Measurements from ENCODE around the gene ERLIN1. TPM values are rescaled to one million over a fixed set of nuclear protein-coding genes. Genes with fewer than 3 reads are reported as not detected.
A peak's percentile ranks its signal among the peaks of the same experiment; 100 is the strongest.

ERLIN1 gene
- 17.2 and 25.0 TPM in 2 replicates for total RNA-seq

- TF ChIP-seq CTCF (conservative IDR thresholded peaks at IDR 0.05; ENCODE audit: low read depth, low read length), result no peak
- DNase-seq (ENCODE audit: low read depth), result peak; percentile 39
- H3K4me3 ChIP-seq (ENCODE audit: low read depth, low read length), result peak within 1 kb of the TSS; percentile 95
These were observed at the start of gene ERLIN1 for GRCh38 chr10:100185364-100186252. ERLIN1 (minus strand) TSS chr10:100186029; CDS start chr10:100185626, 403 bp downstream.

DNA sequence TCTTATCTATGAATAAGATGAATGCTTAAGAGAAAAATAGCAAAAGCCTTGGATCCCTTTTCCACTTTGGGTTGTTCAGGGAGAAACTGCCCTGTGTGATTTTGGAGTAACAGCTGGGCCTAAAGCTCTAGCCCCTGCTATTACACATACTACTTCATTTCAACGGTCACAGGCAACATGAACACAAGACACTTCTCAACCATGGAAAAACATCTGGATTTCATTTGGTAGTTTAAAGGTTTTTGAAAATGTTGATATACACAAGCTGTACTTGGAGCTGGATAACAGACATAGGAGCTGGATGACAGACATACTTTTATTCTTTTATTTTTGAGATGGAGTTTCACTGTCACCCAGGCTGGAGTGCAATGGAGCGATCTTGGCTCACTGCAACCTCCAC is 46.3 kb upstream of the ERLIN1 start:
- H3K4me3 ChIP-seq (ENCODE audit: low read depth, low read length), result no peak overlapping the region
- no peak for TF ChIP-seq CTCF (conservative IDR thresholded peaks at IDR 0.05; ENCODE audit: low read depth, low read length)
- no peak for DNase-seq (ENCODE audit: low read depth)

GRCh38 chr10:100229819-100230422 is 44.1 kb upstream of the ERLIN1 start:
- TF ChIP-seq CTCF (conservative IDR thresholded peaks at IDR 0.05; ENCODE audit: low read depth, low read length), result no peak
- peak overlapping the region; percentile 80 for H3K4me3 ChIP-seq (ENCODE audit: low read depth, low read length)
- no peak for DNase-seq (ENCODE audit: low read depth)

DNA sequence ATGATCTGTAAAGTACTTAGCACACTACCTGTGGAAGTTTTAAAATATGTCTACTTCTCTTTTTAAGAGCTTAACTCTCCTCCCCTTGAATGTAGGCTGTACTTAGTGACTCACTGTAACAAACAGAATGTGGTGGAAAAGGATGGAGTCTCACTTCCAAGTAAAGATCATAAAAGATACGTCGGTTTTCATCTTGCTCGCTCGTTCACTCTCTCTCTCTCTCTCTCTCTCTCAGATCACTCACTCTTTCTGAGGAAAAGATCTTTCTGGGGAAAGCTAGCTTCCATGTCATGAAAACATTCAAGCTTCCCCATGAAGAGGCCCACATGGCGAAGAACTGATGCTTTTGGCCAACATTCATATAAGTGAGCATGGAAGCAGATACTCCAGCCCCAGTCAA is 38.0 kb upstream of the ERLIN1 start:
- H3K4me3 ChIP-seq (ENCODE audit: low read depth, low read length), result no peak overlapping the region
- DNase-seq (ENCODE audit: low read depth), result no peak
- TF ChIP-seq CTCF (conservative IDR thresholded peaks at IDR 0.05; ENCODE audit: low read depth, low read length), result no peak

DNA sequence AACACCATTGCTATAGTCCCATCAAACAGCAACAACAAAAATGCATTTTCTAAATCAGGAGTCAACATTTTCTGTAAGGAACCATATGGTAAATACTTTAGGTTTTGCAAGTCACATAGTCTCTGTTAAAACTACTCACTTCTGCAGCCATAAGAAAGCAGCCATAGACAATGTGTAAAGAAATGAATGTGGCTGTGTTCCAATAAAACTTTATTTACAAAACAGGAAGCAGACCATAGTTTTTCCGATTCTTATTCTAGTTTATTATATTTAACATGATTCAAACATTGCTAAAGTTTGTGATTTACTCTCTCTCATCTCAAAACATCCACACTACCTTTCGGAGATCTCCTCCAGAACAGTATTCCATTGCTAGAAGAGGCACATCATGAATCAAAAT is 36.7 kb upstream of the ERLIN1 start:
- no peak overlapping the region for H3K4me3 ChIP-seq (ENCODE audit: low read depth, low read length)
- DNase-seq (ENCODE audit: low read depth), result no peak
- TF ChIP-seq CTCF (conservative IDR thresholded peaks at IDR 0.05; ENCODE audit: low read depth, low read length), result no peak

DNA sequence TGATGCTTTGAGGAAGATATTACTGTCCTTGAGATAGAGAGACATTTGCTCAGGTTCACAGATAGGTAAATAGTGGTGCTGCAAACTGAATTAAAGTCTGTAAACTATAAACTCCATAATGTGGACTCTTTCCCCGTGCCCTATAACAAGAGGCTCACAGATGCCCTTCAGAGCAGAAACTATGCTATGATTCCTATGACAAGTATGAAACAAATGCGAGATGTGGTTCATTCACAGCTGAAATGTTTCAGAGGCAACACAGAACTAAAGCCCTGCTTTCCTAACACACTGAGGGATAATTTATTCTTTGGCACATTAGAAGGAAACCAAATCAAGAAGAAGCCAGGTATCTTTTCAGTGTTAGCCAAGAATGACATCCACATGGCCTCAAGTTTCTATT is 30.2 kb upstream of the ERLIN1 start:
- DNase-seq (ENCODE audit: low read depth), result no peak
- TF ChIP-seq CTCF (conservative IDR thresholded peaks at IDR 0.05; ENCODE audit: low read depth, low read length), result no peak
- H3K4me3 ChIP-seq (ENCODE audit: low read depth, low read length), result no peak overlapping the region
